Activated T-cell treated with anti-CD3 and anti-CD28 coated beads, Interleukin-2, amount 50 U/mL, for 1 hour (primary cell): Measurements from ENCODE around the gene ZNF700.
"Not testable (repeated sequence)": the region's sequence is repeated elsewhere in the genome, so short reads cannot be mapped to it uniquely, and the experiment has no call there.

Source experiments
- DNase-seq: peaks from one replicate; pipeline ENCODE4 v3.0.0-alpha.2; 2020

ZNF700 gene

GRCh38 chr19:11924886-11925650 is at the start of gene ZNF700:
Gene ZNF700 (plus strand): TSS chr19:11925107. CDS start chr19:11925211, 104 bp downstream.
- peak; percentile 91 for DNase-seq

DNA sequence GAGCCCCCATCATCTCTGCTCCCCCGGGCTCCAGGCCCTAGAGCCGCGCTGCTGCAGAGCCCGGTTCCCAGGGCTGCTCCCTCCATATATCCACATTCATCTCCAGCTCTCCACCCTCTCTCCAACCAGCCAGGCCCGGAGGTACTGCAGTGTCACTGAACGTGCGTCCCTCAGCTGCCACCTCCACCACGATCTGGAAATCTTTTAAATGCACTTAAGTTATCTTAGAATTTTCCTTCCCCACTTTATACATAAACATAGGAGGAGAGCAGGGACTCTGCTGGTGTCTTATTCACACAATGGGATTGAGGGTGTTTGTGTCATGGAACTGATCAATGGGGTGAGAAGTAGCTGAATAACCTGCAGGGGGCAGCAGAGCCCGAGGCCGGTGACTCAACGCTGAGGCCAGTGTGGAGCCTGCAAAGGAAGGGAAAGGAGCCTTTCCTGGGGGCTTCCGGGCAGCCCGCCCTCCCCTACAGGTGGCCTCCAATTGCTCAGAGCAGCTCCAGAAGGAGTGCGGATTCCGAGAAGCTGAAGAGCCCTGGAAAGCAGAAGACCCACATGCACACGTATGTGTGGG is 45.1 kb upstream of the ZNF700 start:
- peak; percentile 46 for DNase-seq

- no peak for DNase-seq
Measured at GRCh38 chr19:11880598-11880997, 44.3 kb upstream of the ZNF700 start.

- peak; percentile 56 for DNase-seq
Measured at GRCh38 chr19:11881151-11881800, 43.6 kb upstream of the ZNF700 start.

DNA sequence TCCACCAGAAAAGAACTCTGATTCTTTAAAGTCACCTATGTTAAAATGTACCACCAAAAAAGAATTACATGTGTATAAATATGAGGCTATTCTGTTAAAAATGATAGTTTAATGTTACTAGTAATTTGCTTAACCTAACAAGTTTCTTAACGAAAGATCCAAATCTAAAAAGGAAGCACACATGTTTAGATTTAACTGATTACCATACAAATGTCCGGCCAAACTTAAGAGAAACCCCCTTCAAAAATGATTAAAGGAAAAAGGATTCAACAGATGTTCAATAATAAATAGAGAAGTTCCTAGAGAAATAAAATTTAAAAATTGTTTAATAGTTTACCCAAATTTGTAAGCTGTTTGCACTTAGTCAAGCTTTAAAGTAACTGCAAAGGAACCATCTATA is 42.3 kb upstream of the ZNF700 start:
- DNase-seq, result no peak

GRCh38 chr19:11887234-11887610 is 37.7 kb upstream of the ZNF700 start:
- DNase-seq, result no peak

DNA sequence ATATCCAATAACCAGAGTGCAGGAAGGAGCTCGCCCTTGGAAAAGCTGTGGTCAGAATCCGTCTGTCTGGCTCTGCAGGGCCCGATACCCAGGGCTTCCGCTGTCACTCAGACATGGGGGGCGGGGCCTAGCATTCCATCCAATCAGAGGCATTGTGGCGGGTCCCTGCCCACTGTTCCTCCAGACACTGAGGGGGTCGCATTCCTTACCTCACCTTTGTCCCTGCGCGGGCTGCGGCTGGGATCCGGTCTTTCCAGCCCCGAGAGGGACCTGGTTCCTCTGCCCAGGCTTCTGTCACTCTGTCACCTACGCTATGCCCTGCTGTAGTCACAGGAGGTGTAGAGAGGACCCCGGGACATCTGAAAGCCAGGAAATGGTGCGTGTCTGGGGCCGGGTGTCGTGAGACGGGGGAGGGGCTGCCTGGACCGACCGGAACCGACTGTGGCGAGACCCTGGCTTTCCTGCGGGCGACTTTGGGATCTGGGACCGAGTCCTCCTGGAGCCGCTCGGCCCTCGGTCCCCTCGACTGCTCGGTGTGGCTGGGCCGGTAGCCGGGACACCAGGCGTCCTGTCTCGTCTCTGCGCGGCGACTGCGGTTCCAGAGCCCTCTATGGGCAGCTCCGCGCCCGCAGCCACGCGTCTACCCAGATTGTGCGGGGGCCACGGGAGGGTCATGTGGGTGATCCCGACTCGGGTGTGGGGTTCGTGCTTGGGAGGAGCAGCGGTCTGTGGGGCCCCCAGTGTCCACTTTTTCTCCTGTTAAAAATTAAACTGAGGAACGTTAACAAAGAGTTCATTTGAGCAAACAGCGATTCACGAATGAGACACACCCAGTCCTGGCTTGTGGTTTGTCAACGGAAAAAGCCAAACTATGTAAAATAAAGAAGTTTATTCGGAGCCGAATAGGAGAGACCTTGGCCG is 37.0 kb upstream of the ZNF700 start, which contains the start of gene ZNF69:
Gene ZNF69, plus strand, starts transcription at position 172 of the 921 bp plus-strand sequence. Its CDS starts 142 bp downstream, at position 314.
- DNase-seq, result peak; percentile 67

DNA sequence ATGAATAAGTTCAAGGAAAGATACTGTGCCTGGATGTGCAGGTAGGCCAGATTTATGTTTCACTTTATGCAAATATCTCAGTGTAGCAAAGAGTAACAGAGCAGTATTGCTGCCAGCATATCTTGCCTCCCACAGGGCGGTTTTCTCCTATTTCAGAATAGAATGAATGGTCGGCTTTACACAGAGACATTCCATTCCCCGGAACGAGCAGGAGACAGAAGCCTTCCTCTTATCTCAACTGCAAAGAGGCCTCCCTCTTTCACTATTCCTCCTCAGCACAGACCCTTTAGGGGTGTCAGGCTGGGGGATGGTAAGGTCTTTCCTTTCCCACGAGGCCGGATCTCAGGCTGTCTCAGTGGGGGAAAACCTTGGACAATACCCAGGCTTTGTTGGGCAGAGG is 35.0 kb upstream of the ZNF700 start:
- DNase-seq, result not testable (repeated sequence)

DNA sequence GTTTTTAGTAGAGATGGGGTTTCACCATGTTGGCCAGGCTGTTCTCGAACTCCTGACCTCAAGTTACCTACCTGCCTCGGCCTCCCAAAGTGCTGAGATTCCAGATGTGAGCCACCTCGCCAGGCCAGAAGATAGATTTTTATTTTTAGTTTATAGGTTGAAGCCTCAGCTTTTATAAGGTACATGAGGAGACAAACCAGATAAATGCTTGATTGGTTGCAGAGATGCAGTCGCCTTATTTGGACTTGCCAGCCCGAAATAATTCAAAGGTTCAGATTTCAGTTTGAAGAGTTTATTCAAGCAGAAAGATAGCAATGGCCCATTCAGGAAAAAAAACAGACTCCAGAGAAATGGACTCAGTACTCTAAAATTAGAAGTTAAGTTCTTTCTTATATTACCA is 34.3 kb upstream of the ZNF700 start:
- DNase-seq, result no peak

- DNase-seq, result no peak
Measured at GRCh38 chr19:11894851-11895250, 30.1 kb upstream of the ZNF700 start.

DNA sequence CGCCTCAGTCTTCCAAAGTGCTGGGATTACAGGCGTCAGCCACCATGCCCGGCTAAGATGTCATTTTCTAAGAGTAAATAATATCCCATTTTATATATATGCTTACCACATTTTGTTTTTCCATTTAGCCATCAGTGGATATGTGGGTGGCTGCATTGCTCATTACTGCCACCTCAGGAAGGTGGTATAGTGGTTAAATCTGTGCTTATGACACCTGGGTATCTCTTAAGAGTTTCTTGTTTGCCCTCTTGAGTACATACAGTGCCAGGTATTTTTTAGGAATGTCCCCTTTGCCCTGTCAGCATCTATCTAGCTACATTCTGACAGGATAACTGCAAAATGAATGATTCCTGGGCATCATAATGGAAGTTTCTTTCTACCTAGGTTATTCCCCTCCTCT is 22.7 kb upstream of the ZNF700 start:
- DNase-seq, result no peak

- no peak for DNase-seq
Measured at GRCh38 chr19:11905928-11906327, 19.0 kb upstream of the ZNF700 start.

- DNase-seq, result not testable (repeated sequence)
Measured at GRCh38 chr19:11911937-11912336, 13.0 kb upstream of the ZNF700 start.

- DNase-seq, result not testable (repeated sequence)
Measured at GRCh38 chr19:11914417-11915051, 10.4 kb upstream of the ZNF700 start.

- no peak for DNase-seq
Measured at GRCh38 chr19:11921852-11922495, 2.9 kb upstream of the ZNF700 start.

DNA sequence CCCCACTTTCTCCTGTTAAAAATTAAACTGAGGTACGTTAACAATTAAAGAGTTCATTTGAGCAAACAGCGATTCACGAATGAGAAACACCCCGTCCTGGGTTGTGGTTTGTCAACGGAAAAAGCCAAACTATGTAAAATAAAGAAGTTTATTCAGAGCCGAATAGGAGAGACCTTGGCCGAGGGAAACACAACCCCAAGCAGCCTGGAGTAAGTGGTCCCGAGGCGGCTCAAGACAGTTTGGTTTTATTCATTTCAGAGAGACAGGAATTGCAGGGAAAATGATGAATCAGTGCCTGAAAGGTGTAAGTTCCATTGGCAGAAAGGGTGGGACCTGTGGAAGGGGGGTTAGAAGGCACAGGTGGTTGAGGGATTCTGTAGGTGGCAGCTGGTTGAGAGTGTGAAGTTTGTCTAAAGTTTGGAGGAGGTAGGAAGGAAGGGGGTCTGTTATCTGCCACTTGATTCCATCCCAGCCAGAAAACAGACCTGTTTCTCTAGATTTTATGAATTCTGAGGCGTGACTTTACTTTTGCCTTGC is 812 bp downstream of the ZNF700 start:
- not testable (repeated sequence) for DNase-seq

DNA sequence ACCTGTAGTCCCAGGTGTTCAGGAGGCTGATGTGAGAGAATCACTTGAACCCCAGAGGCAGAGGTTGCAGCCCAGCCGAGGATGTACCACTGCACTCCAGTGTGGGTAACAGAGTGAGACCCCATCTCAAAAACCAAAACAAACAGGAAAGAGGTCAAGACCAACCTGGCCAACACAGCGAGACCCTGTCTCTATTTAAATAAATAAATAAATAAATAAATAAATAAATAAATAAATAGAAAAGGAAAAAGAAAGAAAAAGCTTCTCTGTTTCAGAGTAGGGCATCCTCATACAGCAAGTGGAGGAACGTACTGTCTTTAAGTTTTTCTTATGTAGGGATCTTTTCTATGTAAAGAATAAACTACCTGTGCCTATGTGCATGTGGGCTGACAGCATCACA is 2.3 kb downstream of the ZNF700 start:
- DNase-seq, result no peak

DNA sequence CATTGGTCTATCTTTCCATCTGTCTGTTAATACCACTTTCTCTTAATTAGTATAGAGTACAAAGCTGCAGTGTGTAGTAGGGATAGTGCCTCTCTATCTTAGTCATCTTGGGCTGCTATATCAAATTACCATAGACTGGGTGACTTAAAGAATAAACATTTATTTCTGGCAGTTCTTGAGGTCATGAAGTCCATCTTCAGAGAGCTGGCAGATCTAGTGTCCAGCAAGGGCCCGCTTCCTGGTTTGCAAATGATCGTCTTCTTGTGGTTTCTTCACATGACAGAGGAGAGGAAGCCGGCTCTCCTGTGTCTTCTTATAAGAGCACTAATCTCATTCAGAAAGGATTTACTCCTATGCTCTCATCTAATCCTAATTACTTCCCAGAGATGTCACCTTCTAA is 6.1 kb downstream of the ZNF700 start:
- DNase-seq, result no peak

- no peak for DNase-seq
Measured at GRCh38 chr19:11931513-11931912, 6.6 kb downstream of the ZNF700 start.

DNA sequence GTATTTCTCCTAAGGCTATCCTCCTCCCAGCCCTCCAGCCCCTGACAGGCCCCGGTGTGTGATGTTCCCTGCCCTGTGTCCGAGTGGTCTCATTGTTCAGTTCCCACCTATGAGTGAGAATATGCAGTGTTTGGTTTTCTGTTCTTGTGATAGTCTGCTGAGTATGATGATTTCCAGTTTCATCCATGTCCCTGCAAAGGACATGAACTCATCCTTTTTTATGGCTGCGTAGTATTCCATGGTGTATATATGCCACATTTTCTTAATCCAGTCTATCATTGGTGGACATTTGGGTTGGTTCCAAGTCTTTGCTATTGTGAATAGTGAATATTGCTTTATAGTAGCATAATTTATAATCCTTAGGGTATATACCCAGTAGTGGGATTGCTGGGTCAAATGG is 10.9 kb downstream of the ZNF700 start:
- DNase-seq, result not testable (repeated sequence)

DNA sequence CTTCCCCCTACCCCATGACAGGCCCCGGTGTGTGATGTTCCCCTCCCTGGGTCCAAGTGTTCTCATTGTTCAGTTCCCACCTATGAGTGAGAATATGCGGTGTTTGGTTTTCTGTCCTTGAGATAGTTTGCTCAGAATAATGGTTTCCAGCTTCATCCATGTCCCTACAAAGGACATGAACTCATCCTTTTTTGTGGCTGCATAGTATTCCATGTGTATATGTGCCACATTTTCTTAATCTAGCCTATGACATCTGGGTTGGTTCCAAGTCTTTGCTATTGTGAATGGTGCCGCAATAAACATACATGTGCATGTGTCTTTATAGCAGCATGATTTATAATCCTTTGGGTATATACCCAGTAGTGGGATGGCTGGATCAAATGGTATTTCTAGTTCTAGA is 13.5 kb downstream of the ZNF700 start:
- not testable (repeated sequence) for DNase-seq
